OCI-LY1 (cell line): ENCODE data around the gene TMPRSS13.

Source experiments
- EZH2 ChIP-seq: fragments of 200-600 bp; sonication (generic), shearing (Covaris generic); IDR thresholded peaks from 2 replicates; pipeline ENCODE4 v1.8.0; 2017; ENCODE audit warnings: borderline replicate concordance, mixed run types, mild to moderate bottlenecking, antibody characterized with exemption, low read length, moderate library complexity, mixed read lengths
- TF ChIP-seq, protein P1 (sequence below): fragments of 200-600 bp; sonication (generic), shearing (Covaris generic); IDR thresholded peaks from 2 replicates; pipeline ENCODE4 v1.5.1; 2017; ENCODE audit warnings: mild to moderate bottlenecking, antibody characterized with exemption, low read length, moderate library complexity, mixed read lengths

DNA sequence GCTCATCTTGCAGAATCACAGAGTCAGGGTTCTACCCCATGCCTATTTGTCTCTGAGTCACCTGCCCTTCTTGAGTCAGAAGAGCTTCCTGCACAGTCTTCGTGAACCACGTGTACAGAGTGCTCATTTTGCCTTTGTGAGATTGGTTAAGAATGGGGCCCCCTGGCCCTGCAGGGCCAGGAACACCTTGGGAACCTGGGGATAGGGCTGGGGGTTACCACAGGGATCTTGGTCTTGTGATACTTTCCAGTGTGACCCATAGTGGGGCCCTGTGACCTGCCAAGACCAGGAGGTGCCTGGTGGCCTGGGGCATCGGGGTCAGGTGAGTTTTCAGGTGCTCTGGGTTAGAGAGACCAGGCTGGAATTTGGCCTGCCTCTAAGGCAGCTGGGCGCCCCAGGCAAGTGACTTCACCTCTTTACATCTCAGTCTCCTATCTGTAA, 9.4 kb downstream of the TMPRSS13 start:
- TF ChIP-seq, protein P1, sequence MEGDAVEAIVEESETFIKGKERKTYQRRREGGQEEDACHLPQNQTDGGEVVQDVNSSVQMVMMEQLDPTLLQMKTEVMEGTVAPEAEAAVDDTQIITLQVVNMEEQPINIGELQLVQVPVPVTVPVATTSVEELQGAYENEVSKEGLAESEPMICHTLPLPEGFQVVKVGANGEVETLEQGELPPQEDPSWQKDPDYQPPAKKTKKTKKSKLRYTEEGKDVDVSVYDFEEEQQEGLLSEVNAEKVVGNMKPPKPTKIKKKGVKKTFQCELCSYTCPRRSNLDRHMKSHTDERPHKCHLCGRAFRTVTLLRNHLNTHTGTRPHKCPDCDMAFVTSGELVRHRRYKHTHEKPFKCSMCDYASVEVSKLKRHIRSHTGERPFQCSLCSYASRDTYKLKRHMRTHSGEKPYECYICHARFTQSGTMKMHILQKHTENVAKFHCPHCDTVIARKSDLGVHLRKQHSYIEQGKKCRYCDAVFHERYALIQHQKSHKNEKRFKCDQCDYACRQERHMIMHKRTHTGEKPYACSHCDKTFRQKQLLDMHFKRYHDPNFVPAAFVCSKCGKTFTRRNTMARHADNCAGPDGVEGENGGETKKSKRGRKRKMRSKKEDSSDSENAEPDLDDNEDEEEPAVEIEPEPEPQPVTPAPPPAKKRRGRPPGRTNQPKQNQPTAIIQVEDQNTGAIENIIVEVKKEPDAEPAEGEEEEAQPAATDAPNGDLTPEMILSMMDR = no peak
- TF ChIP-seq EZH2 = no peak
